NB4 (cell line): Measurements from ENCODE around the gene LZTS3.
A peak's percentile ranks its signal among the peaks of the same experiment; 100 is the strongest.

Experiments used
- DNase-seq: peaks from one replicate; pipeline ENCODE4 v3.0.0; 2010; ENCODE audit warnings: low read depth
- H3K4me3 ChIP-seq: one replicate; pipeline ENCODE4 v1.5.1; 2011; ENCODE audit warnings: mild to moderate bottlenecking, low read depth, low read length, moderate library complexity
- CTCF ChIP-seq: IDR thresholded peaks from one replicate; pipeline ENCODE4 v1.5.1; 2012; ENCODE audit warnings: low read depth, low read length
- MAX ChIP-seq: IDR thresholded peaks from 2 replicates; pipeline ENCODE4 v1.6.1; 2011; ENCODE audit warnings: low read depth, low read length
- MYC ChIP-seq: IDR thresholded peaks from 2 replicates; pipeline ENCODE4 v1.6.1; 2011; ENCODE audit warnings: low read depth, low read length
- POLR2A ChIP-seq: IDR thresholded peaks from 2 replicates; pipeline ENCODE4 v1.6.1; 2011; ENCODE audit warnings: mild to moderate bottlenecking; ENCODE audit not compliant: insufficient read length; ENCODE audit errors: extremely low read depth

The LZTS3 gene

GRCh38 chr20:3209946-3210317 is 36.6 kb upstream of the LZTS3 start:
- DNase-seq, result peak; percentile 43
- peak overlapping the region; percentile 76 for H3K4me3 ChIP-seq

GRCh38 chr20:3209257-3209945 is 36.1 kb upstream of the LZTS3 start, which contains the start of gene ITPA:
Gene ITPA, plus strand, starts transcription at chr20:3209498. Its CDS starts 54 bp downstream, at chr20:3209552.
- H3K4me3 ChIP-seq, result peak within 1 kb of the TSS; percentile 76
- TF ChIP-seq MAX (peak; percentile 92), MYC (peak; percentile 92), POLR2A (peak; percentile 67), CTCF (no peak)
- DNase-seq, result peak; percentile 81

More at GRCh38 chr20:3209946-3210317, 36.6 kb upstream of the LZTS3 start:
- TF ChIP-seq MYC (peak; percentile 52; the same call in 1 of the 2 replicates), POLR2A (no peak)

GRCh38 chr20:3208786-3209256 is 35.5 kb upstream of the LZTS3 start:
- DNase-seq, result peak; percentile 64
- peak overlapping the region; percentile 76 for H3K4me3 ChIP-seq
- TF ChIP-seq MYC (no peak), POLR2A (no peak), CTCF (no peak), MAX (no peak)

- peak; percentile 88 for DNase-seq
- peak within 1 kb of the TSS; percentile 94 for H3K4me3 ChIP-seq
- TF ChIP-seq MAX (peak; percentile 67), CTCF (no peak), POLR2A (peak; percentile 98), MYC (peak; percentile 22; the same call in 1 of the 2 replicates)
These were observed 30.9 kb upstream of the LZTS3 start, which contains the start of gene DDRGK1 for GRCh38 chr20:3204124-3204794. Gene DDRGK1, minus strand, starts transcription at chr20:3204682. Its CDS starts 55 bp downstream, at chr20:3204627.

GRCh38 chr20:3203315-3204123 is 30.2 kb upstream of the LZTS3 start:
- TF ChIP-seq CTCF (no peak), MAX (no peak), POLR2A (no peak), MYC (no peak; the same call in 1 of the 2 replicates)
- peak overlapping the region; percentile 94 for H3K4me3 ChIP-seq
- DNase-seq, result peak; percentile 45
